T-helper 17 cell (primary cell): ENCODE results near the gene SLC6A16. TPM values are rescaled to one million over a fixed set of nuclear protein-coding genes. Genes with fewer than 3 reads are reported as not detected.

Experiments used
- ATAC-seq: fragments of 150-1000 bp; cut with Tn5 transposase; 2 replicates; pipeline ENCODE4 v1.10.0; 2021; ENCODE audit warnings: mild to moderate bottlenecking, moderate library complexity
- DNase-seq, 3 donors: peaks; one replicate each; pipeline versions ENCODE4 v3.0.0 to v3.0.0-alpha.2; 2020 to 2021
- H3K9me3 ChIP-seq: one replicate; pipeline ENCODE4 v1.7.0; 2013; ENCODE audit warnings: low read length, mild to moderate bottlenecking; ENCODE audit not compliant: control insufficient read depth, poor library complexity, severe bottlenecking
- H3K27ac Mint-ChIP-seq: one replicate; pipeline ENCODE4 v1.8.0; 2022; ENCODE audit warnings: mild to moderate bottlenecking, moderate library complexity, mixed read lengths
- H3K27me3 Mint-ChIP-seq: one replicate; pipeline ENCODE4 v1.8.0; 2022; ENCODE audit warnings: mixed read lengths
- H3K36me3 Mint-ChIP-seq: one replicate; pipeline ENCODE4 v1.8.0; 2022; ENCODE audit warnings: low read depth, mixed read lengths
- H3K4me1 Mint-ChIP-seq: one replicate; pipeline ENCODE4 v1.8.0; 2022; ENCODE audit warnings: mild to moderate bottlenecking, mixed read lengths
- H3K4me3 Mint-ChIP-seq: one replicate; pipeline ENCODE4 v1.8.0; 2022; ENCODE audit warnings: mild to moderate bottlenecking, moderate library complexity, mixed read lengths
- total RNA-seq, 4 donors: library from RNA in 2 of 4; stranded (reverse) in 2 of 4; gene quantifications; one replicate each; pipeline ENCODE4 v1.2.3 and lab custom pipeline; 2022 to 2026

SLC6A16 gene
- total RNA-seq, 2 donors from 2014 or later = 3.1 to 3.7 TPM

- H3K4me3 Mint-ChIP-seq = no peak overlapping the region
- no peak for DNase-seq
- no peak overlapping the region for H3K27ac Mint-ChIP-seq
- no peaks in the 10 kb centered on the region for H3K9me3 ChIP-seq
- H3K4me1 Mint-ChIP-seq = peaks cover 11% of the 10 kb centered on the region
- peaks cover 28% of the 10 kb centered on the region for H3K27me3 Mint-ChIP-seq
- no peak for ATAC-seq
- peaks cover 8% of the 10 kb centered on the region for H3K36me3 Mint-ChIP-seq
Measured at GRCh38 chr19:49249933-49250332, 75.1 kb downstream of the SLC6A16 start.

- no peak overlapping the region for H3K27ac Mint-ChIP-seq
- H3K4me3 Mint-ChIP-seq = no peak overlapping the region
- no peak for ATAC-seq
- DNase-seq = no peak
- peaks cover 4% of the 10 kb centered on the region for H3K36me3 Mint-ChIP-seq
- peaks cover 14% of the 10 kb centered on the region for H3K27me3 Mint-ChIP-seq
- H3K4me1 Mint-ChIP-seq = peaks cover 4% of the 10 kb centered on the region
- no peaks in the 10 kb centered on the region for H3K9me3 ChIP-seq
Measured at GRCh38 chr19:49247676-49248075, 77.3 kb downstream of the SLC6A16 start.

- DNase-seq (no peak), ATAC-seq (no peak)
- H3K9me3 ChIP-seq = no peaks in the 10 kb centered on the region
- H3K4me3 Mint-ChIP-seq = no peak overlapping the region
- H3K27me3 Mint-ChIP-seq = no peaks in the 10 kb centered on the region
- no peaks in the 10 kb centered on the region for H3K36me3 Mint-ChIP-seq
- H3K27ac Mint-ChIP-seq = no peak overlapping the region
- no peaks in the 10 kb centered on the region for H3K4me1 Mint-ChIP-seq
Measured at GRCh38 chr19:49244256-49244655, 80.7 kb downstream of the SLC6A16 start.

- Mint-ChIP-seq H3K27ac (no peak overlapping the region), H3K27me3 (no peaks in the 10 kb centered on the region), H3K4me3 (no peak overlapping the region), H3K4me1 (no peaks in the 10 kb centered on the region), H3K36me3 (no peaks in the 10 kb centered on the region)
- DNase-seq = no peak
- no peak for ATAC-seq
- no peaks in the 10 kb centered on the region for H3K9me3 ChIP-seq
Measured at GRCh38 chr19:49243726-49244125, 81.3 kb downstream of the SLC6A16 start.

GRCh38 chr19:49243129-49243528 is 81.9 kb downstream of the SLC6A16 start:
- Mint-ChIP-seq H3K27me3 (no peaks in the 10 kb centered on the region), H3K36me3 (no peaks in the 10 kb centered on the region), H3K27ac (no peak overlapping the region), H3K4me3 (no peak overlapping the region), H3K4me1 (no peaks in the 10 kb centered on the region)
- ATAC-seq = no peak
- no peaks in the 10 kb centered on the region for H3K9me3 ChIP-seq
- DNase-seq = no peak

- Mint-ChIP-seq H3K4me1 (no peaks in the 10 kb centered on the region), H3K4me3 (no peak overlapping the region)
Measured at GRCh38 chr19:49241769-49242168, 83.2 kb downstream of the SLC6A16 start.

More at GRCh38 chr19:49241769-49242168, 83.2 kb downstream of the SLC6A16 start:
- no peak for DNase-seq
- no peak for ATAC-seq
- H3K36me3 Mint-ChIP-seq = no peaks in the 10 kb centered on the region
- no peak overlapping the region for H3K27ac Mint-ChIP-seq
- H3K9me3 ChIP-seq = no peaks in the 10 kb centered on the region
- H3K27me3 Mint-ChIP-seq = no peaks in the 10 kb centered on the region

Other genes starting within 250 kb of the SLC6A16 start
- gene SNRNP70, start 239.7 kb downstream of the SLC6A16 start, total RNA-seq = 100 to 1,000 TPM; 352 to 394 TPM
- 1 to 10 TPM; 4.7 to 5.2 TPM for gene LIN7B, start 210.8 kb downstream of the SLC6A16 start, total RNA-seq
- 1 to 10 TPM; 3.6 to 3.9 TPM for gene C19orf73, start 206.0 kb downstream of the SLC6A16 start, total RNA-seq
- 1 to 10 TPM; 2.6 to 3.9 TPM for gene PPFIA3, start 205.6 kb downstream of the SLC6A16 start, total RNA-seq
- not detected for gene HRC, start 169.8 kb downstream of the SLC6A16 start, total RNA-seq
- under 1 TPM in 1 of 2 donors, not detected in 1; 0.25 TPM for gene TRPM4, start 167.4 kb downstream of the SLC6A16 start, total RNA-seq
- 100 to 1,000 TPM; 288 to 373 TPM for gene CD37, start 10.2 kb upstream of the SLC6A16 start, total RNA-seq
- gene TEAD2, start 37.2 kb upstream of the SLC6A16 start, total RNA-seq = under 1 TPM in 1 of 2 donors, not detected in 1; 0.17 TPM
- gene DKKL1, start 38.7 kb upstream of the SLC6A16 start, total RNA-seq = not detected
- under 1 TPM in 1 of 2 donors, not detected in 1; 0.86 TPM for gene KASH5, start 63.1 kb upstream of the SLC6A16 start, total RNA-seq
- gene PTH2, start 98.2 kb upstream of the SLC6A16 start, total RNA-seq = not detected
- gene GFY, start 100.2 kb upstream of the SLC6A16 start, total RNA-seq = not detected
- gene SLC17A7, start 116.3 kb upstream of the SLC6A16 start, total RNA-seq = not detected
- 100 to 1,000 TPM; 147 to 150 TPM for gene PIH1D1, start 126.6 kb upstream of the SLC6A16 start, total RNA-seq
- 10 to 100 TPM; 34.8 to 38.0 TPM for gene ALDH16A1, start 128.0 kb upstream of the SLC6A16 start, total RNA-seq
- gene FLT3LG, start 149.0 kb upstream of the SLC6A16 start, total RNA-seq = 100 to 1,000 TPM; 349 to 455 TPM
- gene RPL13A, start 162.4 kb upstream of the SLC6A16 start, total RNA-seq = 1,000 to 10,000 TPM; 5,253 to 5,291 TPM
- gene RPS11, start 171.2 kb upstream of the SLC6A16 start, total RNA-seq = 1,000 to 10,000 TPM; 2,538 to 2,634 TPM
- 10 to 100 TPM; 18.7 to 24.6 TPM for gene FCGRT, start 187.5 kb upstream of the SLC6A16 start, total RNA-seq
- gene RCN3, start 202.8 kb upstream of the SLC6A16 start, total RNA-seq = 1 to 10 TPM in 1 of 2 donors, under 1 TPM in 1; 0.97 to 1.3 TPM